Activated T-cell treated with anti-CD3 and anti-CD28 coated beads, Interleukin-2, amount 50 U/mL, for 24 hours (primary cell): ENCODE results near the gene DCDC1.

Source experiments
- DNase-seq: peaks from one replicate; pipeline ENCODE4 v3.0.0-alpha.2; 2020
- H3K27ac Mint-ChIP-seq: 2 replicates; pipeline ENCODE4 v1.8.0; 2020; ENCODE audit warnings: mild to moderate bottlenecking, mixed read lengths
- H3K27me3 Mint-ChIP-seq: 2 replicates; pipeline ENCODE4 v1.8.0; 2020; ENCODE audit warnings: mixed read lengths
- H3K36me3 Mint-ChIP-seq: 2 replicates; pipeline ENCODE4 v1.8.0; 2020; ENCODE audit warnings: low read depth, mixed read lengths
- H3K4me1 Mint-ChIP-seq: 2 replicates; pipeline ENCODE4 v1.8.0; 2020; ENCODE audit warnings: low read depth, mixed read lengths
- H3K4me3 Mint-ChIP-seq: 2 replicates; pipeline ENCODE4 v1.8.0; 2020; ENCODE audit warnings: mild to moderate bottlenecking, moderate library complexity, mixed read lengths
- H3K9me3 Mint-ChIP-seq: 2 replicates; pipeline ENCODE4 v1.8.0; 2020; ENCODE audit warnings: mixed read lengths

The DCDC1 gene

DNA sequence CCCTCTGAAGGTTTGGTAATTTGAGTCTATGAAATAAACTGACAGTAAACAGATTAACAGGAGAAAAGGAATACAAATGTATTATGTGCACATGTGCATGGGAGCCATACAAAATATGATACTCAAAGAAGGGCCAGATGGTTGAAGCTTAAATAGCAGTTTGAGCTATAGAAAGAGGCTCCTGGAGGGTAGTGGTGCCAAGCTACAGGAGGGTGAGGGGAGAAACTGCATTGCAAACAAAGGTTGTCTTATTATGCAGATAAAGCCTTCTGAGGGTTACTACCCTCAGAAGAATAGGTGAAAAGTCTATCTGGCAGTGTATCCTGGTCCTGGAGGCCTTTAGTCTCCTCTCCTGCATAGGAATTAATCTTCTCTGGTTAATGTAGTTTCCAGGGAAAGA is 516.1 kb downstream of the DCDC1 start:
- H3K9me3 Mint-ChIP-seq = no peaks in the 10 kb centered on the region
- H3K36me3 Mint-ChIP-seq = no peaks in the 10 kb centered on the region
- H3K27ac Mint-ChIP-seq = no peak overlapping the region
- no peak overlapping the region for H3K4me3 Mint-ChIP-seq
- no peaks in the 10 kb centered on the region for H3K4me1 Mint-ChIP-seq
- no peak for DNase-seq
- no peaks in the 10 kb centered on the region for H3K27me3 Mint-ChIP-seq

DNA sequence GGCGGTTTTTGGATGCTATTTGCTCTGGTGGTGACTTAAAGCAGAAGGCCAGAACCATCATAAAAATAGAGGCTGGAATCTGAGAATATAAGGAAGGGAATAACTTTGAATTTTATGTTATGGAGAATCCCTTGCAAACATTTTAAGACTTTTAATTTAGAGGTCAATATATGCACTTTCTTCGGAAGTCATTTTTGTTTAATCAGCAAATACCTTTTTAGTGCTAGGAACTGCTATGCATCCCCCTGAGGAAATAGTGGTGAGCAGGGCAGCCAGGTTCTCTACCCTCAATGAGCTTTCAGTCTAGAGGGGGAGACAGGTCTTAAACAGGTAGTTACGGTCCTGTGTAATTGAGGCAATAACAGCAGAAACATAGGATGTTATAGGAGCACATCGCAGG is 516.9 kb downstream of the DCDC1 start:
- Mint-ChIP-seq H3K36me3 (no peaks in the 10 kb centered on the region), H3K4me3 (no peak overlapping the region), H3K27me3 (no peaks in the 10 kb centered on the region), H3K4me1 (no peaks in the 10 kb centered on the region), H3K27ac (no peak overlapping the region), H3K9me3 (peaks cover 4% of the 10 kb centered on the region)
- no peak for DNase-seq

DNA sequence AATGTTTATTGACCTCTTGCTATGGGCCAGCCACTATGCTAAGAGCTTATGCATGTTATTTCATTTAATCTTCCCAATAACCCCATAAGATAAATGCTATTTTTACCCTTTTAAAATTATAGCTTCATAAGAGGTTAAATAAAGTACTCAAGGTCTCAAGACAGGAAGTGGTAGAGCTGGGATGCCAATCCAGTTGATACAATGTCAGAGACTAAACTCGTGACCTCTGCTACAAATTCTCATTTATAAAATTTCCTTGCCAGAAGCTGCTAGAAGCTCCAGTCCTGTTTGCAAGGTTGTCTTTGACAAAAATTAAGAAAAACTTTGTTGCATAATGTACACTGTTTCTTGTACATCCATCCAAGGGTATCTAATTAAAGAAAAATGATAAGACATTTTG is 517.4 kb downstream of the DCDC1 start:
- H3K27ac Mint-ChIP-seq = no peak overlapping the region
- no peak for DNase-seq
- H3K9me3 Mint-ChIP-seq = peaks cover 4% of the 10 kb centered on the region
- H3K4me3 Mint-ChIP-seq = no peak overlapping the region
- H3K36me3 Mint-ChIP-seq = no peaks in the 10 kb centered on the region
- H3K27me3 Mint-ChIP-seq = no peaks in the 10 kb centered on the region
- no peaks in the 10 kb centered on the region for H3K4me1 Mint-ChIP-seq

DNA sequence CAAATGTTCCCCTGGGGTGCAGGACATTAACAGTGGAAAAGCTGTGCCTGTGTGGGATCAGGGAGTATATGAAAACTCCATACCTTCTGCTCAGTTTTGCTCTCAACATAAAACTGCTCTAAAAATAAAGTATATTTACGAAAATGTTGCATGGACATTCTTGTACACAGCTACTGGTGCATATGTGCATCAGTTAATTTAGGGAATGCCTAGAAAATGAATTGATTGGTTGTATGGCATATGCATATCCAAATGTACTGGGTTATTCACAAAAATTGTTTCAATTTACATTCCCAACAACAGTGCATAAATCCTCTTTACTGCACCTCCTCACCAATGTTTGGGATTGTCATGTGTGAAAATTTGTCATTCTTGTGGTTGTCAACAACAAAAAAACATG is 532.3 kb downstream of the DCDC1 start:
- Mint-ChIP-seq H3K4me3 (no peak overlapping the region), H3K27me3 (no peaks in the 10 kb centered on the region), H3K9me3 (peaks cover 7% of the 10 kb centered on the region), H3K36me3 (no peaks in the 10 kb centered on the region), H3K27ac (no peak overlapping the region), H3K4me1 (no peaks in the 10 kb centered on the region)
- DNase-seq = no peak

GRCh38 chr11:30832831-30833230 is 536.7 kb downstream of the DCDC1 start:
- Mint-ChIP-seq H3K4me3 (no peak overlapping the region), H3K9me3 (peaks cover 7% of the 10 kb centered on the region), H3K4me1 (no peaks in the 10 kb centered on the region), H3K36me3 (no peaks in the 10 kb centered on the region), H3K27ac (no peak overlapping the region), H3K27me3 (peaks cover 3% of the 10 kb centered on the region)
- DNase-seq = no peak

DNA sequence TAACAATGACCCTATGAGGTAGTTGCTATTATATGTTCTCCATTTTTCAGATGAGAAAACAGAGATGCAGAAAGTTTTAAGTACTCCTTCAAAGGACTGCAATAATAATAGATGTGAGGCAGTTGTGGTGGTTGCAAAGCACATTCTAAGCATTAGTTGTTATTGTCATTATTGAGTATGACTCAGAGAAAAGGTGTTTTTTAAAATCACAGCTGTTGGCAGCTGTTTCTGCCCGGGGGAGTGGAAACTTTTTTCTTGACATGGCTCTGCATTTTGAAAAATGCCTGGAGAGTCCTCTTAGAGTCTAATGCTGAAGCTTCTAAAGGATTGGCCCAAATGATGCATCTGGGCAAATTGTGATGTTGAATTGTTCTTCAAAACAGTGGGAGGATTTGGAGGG is 538.9 kb downstream of the DCDC1 start:
- Mint-ChIP-seq H3K9me3 (peaks cover 7% of the 10 kb centered on the region), H3K36me3 (no peaks in the 10 kb centered on the region), H3K4me3 (no peak overlapping the region), H3K4me1 (no peaks in the 10 kb centered on the region), H3K27me3 (peaks cover 3% of the 10 kb centered on the region), H3K27ac (no peak overlapping the region)
- DNase-seq = no peak

GRCh38 chr11:30826911-30827310 is 542.6 kb downstream of the DCDC1 start:
- Mint-ChIP-seq H3K4me1 (no peaks in the 10 kb centered on the region), H3K9me3 (no peaks in the 10 kb centered on the region), H3K36me3 (no peaks in the 10 kb centered on the region), H3K4me3 (no peak overlapping the region), H3K27me3 (peaks cover 3% of the 10 kb centered on the region), H3K27ac (no peak overlapping the region)
- DNase-seq = no peak

- Mint-ChIP-seq H3K27ac (no peak overlapping the region), H3K4me1 (no peaks in the 10 kb centered on the region), H3K36me3 (no peaks in the 10 kb centered on the region), H3K4me3 (no peak overlapping the region), H3K27me3 (peaks cover 3% of the 10 kb centered on the region), H3K9me3 (no peaks in the 10 kb centered on the region)
- no peak for DNase-seq
Measured at GRCh38 chr11:30825723-30826122, 543.8 kb downstream of the DCDC1 start.

DNA sequence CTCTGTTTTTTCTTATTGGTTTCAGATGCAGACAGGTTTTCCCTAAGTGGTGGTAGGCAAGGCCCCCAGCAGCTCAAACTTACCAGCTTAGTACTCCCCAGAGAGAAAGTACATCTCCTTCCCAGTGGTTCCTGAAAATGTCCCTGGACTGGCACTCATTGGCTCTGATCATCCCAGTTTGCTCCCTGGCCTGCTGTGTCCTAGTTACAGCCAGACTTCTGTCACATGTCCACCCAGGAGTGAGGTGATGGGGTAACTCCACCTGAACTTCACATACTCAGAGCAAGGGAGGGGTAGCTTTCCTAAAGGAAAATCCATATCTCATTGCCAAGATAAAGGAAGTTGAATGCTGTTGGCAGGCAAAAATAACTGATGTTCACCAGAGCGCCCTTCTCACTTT is 546.4 kb downstream of the DCDC1 start:
- H3K4me1 Mint-ChIP-seq = no peaks in the 10 kb centered on the region
- no peaks in the 10 kb centered on the region for H3K9me3 Mint-ChIP-seq
- DNase-seq = no peak
- H3K27me3 Mint-ChIP-seq = peaks cover 3% of the 10 kb centered on the region
- H3K27ac Mint-ChIP-seq = no peak overlapping the region
- H3K4me3 Mint-ChIP-seq = no peak overlapping the region
- H3K36me3 Mint-ChIP-seq = no peaks in the 10 kb centered on the region

- no peaks in the 10 kb centered on the region for H3K27me3 Mint-ChIP-seq
- no peaks in the 10 kb centered on the region for H3K36me3 Mint-ChIP-seq
Measured at GRCh38 chr11:30821438-30821965, 548.0 kb downstream of the DCDC1 start.

DNA sequence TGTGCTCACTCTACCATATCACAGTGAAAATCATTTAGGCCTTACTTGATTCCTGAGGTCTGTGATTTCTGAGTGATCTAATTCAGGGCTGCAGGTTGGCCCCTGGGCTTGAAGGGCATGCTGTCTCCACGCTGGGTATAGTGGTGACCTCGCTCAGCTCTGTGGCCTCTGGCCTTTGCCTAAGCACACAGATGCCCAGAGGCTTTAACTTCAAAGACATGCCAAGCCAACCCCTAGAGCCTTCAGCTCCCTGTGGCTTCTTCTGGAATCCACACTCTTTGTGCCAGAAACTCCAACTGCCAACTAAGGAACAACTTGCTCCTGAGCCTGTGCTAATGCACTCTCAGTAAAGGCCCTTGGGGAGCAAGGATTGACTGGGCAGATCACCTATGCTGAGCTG is 550.8 kb downstream of the DCDC1 start:
- Mint-ChIP-seq H3K4me3 (no peak overlapping the region), H3K9me3 (no peaks in the 10 kb centered on the region), H3K27me3 (no peaks in the 10 kb centered on the region), H3K27ac (no peak overlapping the region), H3K36me3 (no peaks in the 10 kb centered on the region), H3K4me1 (no peaks in the 10 kb centered on the region)
- no peak for DNase-seq

More at GRCh38 chr11:30821438-30821965, 548.0 kb downstream of the DCDC1 start:
- no peak for DNase-seq
- Mint-ChIP-seq H3K9me3 (no peaks in the 10 kb centered on the region), H3K27ac (no peak overlapping the region), H3K4me3 (no peak overlapping the region), H3K4me1 (no peaks in the 10 kb centered on the region)

DNA sequence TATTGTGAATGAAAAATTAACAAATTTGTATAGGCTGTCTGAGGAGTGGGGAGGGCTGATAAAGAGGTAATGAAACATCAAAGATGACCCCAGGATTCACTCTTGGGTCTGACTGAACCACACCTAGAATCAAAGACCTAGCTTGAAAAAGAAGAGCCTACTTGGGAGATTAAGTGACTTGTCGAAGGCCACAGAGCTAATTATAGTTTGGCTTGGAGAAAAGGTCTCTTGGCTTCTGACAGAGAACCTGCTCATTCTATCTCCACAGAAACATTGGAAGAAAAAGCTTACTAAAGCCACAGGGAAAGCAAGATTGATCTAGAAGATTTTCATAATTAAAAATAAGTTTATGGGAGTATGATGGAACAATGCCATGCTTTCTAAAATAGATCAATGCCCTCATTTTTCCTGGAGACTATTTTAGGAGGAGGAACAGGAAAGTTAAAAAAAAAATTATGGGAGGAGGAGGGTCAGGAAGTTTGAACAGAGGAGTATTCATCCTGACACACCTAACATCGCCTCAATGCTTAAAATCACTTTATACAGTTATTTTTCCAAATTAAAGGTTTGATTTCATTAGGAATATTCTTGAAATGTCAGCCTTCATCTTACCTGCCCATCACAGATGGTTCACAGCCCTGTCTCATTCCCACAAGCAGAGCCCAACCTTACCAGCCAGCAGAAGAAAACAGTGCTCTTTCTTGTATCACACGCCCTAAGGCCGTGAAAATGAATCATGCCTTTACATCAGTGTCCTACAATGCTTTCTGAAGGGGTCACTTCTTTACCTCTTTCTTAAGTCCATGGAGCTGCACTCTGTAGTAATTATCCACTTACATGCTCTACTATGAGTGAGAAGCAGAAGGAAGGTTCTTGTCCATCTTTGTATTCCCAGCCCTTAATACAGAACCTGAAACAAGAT is 552.3 kb downstream of the DCDC1 start:
- no peak overlapping the region for H3K27ac Mint-ChIP-seq
- H3K9me3 Mint-ChIP-seq = no peaks in the 10 kb centered on the region
- H3K36me3 Mint-ChIP-seq = no peaks in the 10 kb centered on the region
- no peaks in the 10 kb centered on the region for H3K4me1 Mint-ChIP-seq
- H3K4me3 Mint-ChIP-seq = no peak overlapping the region
- no peaks in the 10 kb centered on the region for H3K27me3 Mint-ChIP-seq
- no peak for DNase-seq

DNA sequence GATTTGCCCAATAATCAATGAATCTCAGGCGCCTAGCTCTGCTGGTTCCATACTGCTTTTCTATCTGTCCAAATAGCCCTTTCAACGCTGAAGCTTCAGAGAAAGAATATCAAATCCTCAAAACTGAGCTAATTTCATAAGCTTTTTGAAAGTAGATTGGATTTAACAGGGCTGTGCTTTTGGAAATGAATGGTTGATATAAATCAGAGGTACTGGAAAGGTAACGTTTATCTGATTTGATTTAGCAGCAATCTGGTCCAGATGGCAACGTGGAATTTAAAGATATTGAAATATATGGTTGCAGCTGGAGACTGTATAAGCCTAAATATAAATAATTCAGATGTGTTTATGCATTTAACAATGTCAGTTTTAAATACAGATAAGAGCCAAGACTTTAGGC is 553.9 kb downstream of the DCDC1 start:
- H3K36me3 Mint-ChIP-seq = no peaks in the 10 kb centered on the region
- H3K27me3 Mint-ChIP-seq = no peaks in the 10 kb centered on the region
- no peaks in the 10 kb centered on the region for H3K4me1 Mint-ChIP-seq
- no peak overlapping the region for H3K4me3 Mint-ChIP-seq
- no peak for DNase-seq
- no peak overlapping the region for H3K27ac Mint-ChIP-seq
- no peaks in the 10 kb centered on the region for H3K9me3 Mint-ChIP-seq

DNA sequence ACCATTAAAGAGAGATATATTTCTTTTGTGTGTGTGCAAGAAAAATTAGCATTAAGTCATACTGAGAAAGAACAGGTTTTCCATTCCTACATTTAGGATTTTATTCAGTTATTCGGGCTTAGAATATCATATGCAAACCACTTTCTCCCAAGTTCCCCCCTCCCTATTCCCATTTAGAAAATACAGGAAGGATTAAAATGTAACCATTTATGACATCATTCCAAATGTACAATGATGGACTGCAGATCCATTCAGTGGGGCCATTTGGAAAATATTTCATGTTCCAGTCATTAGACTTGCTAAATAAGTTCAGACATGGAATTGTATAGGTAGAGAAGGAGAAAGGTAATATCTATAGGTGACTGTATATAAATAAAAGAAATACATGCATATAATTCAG is 554.8 kb downstream of the DCDC1 start:
- no peak overlapping the region for H3K4me3 Mint-ChIP-seq

More for the DNA sequence above, 554.8 kb downstream of the DCDC1 start:
- Mint-ChIP-seq H3K4me1 (no peaks in the 10 kb centered on the region), H3K9me3 (no peaks in the 10 kb centered on the region), H3K36me3 (no peaks in the 10 kb centered on the region), H3K27me3 (no peaks in the 10 kb centered on the region), H3K27ac (no peak overlapping the region)
- no peak for DNase-seq
